22Rv1 (cell line): ENCODE measurements around the gene CCDC137.

Source experiments
- ZFX ChIP-seq: fragments of 450-650 bp; IDR thresholded peaks from 2 replicates; pipeline ENCODE4 v1.6.1; 2017; ENCODE audit warnings: antibody characterized with exemption, borderline replicate concordance
- TF ChIP-seq, protein P1 (sequence below): fragments of 450-650 bp; IDR thresholded peaks from 2 replicates; pipeline ENCODE4 v1.5.1; 2017; ENCODE audit warnings: mild to moderate bottlenecking

DNA sequence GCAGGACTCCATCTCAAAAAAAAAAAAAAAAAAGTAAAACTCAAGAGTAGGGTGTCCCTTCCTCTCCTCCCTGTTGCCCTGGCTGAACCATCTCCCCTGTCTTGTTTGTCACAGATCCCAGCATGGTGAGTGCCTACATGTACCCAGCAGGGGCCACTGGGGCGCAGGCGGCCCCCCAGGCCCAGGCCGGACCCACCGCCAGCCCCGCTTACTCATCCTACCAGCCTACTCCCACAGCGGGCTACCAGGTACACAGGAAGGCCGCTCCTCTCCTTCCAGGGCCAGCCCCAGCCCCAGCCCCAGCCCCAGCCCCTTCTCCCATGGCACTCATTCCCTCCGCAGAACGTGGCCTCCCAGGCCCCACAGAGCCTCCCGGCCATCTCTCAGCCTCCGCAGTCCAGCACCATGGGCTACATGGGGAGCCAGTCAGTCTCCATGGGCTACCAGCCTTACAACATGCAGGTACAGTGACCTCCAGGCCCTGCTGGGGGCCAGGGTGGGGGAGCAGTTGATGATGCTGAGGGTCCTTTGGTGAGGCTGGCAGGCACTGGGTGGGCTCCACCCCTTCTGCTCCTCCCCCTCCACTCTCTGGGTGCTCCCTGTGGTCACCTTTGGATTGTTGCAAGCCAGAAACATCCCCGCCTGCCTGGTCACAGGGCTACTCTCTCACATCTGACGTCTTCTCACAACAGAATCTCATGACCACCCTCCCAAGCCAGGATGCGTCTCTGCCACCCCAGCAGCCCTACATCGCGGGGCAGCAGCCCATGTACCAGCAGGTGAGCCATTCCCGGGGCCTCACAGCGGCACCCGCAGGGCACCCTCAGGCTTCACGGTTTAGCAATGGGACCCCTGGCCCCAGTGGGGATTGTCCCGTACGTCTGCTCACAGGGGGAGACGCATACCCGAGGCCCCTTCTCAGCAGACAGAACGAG is 34.1 kb downstream of the CCDC137 start:
- TF ChIP-seq, protein P1, sequence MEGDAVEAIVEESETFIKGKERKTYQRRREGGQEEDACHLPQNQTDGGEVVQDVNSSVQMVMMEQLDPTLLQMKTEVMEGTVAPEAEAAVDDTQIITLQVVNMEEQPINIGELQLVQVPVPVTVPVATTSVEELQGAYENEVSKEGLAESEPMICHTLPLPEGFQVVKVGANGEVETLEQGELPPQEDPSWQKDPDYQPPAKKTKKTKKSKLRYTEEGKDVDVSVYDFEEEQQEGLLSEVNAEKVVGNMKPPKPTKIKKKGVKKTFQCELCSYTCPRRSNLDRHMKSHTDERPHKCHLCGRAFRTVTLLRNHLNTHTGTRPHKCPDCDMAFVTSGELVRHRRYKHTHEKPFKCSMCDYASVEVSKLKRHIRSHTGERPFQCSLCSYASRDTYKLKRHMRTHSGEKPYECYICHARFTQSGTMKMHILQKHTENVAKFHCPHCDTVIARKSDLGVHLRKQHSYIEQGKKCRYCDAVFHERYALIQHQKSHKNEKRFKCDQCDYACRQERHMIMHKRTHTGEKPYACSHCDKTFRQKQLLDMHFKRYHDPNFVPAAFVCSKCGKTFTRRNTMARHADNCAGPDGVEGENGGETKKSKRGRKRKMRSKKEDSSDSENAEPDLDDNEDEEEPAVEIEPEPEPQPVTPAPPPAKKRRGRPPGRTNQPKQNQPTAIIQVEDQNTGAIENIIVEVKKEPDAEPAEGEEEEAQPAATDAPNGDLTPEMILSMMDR: no peak
- TF ChIP-seq ZFX: no peak
